SU-DHL-6 (cell line): ENCODE data around the gene TMCC3.

Experiments
- H2AFZ ChIP-seq: fragments of 200-600 bp; sonication (generic); 2 replicates; pipeline ENCODE4 v1.6.1; 2014; ENCODE audit warnings: low read depth, mild to moderate bottlenecking, moderate library complexity, mixed read lengths, antibody characterized with exemption, low read length; ENCODE audit not compliant: severe bottlenecking
- H3F3A ChIP-seq: fragments of 200-600 bp; shearing (Covaris generic); 2 replicates; pipeline ENCODE4 v1.6.0; 2016; ENCODE audit warnings: antibody characterized with exemption, mild to moderate bottlenecking; ENCODE audit not compliant: insufficient read depth
- H3K27ac ChIP-seq: fragments of 200-600 bp; sonication (generic); 2 replicates; pipeline ENCODE4 v1.5.1; 2016; ENCODE audit warnings: low read depth, mild to moderate bottlenecking, low read length, moderate library complexity, mixed read lengths
- H3K27me3 ChIP-seq: fragments of 200-600 bp; sonication (generic), shearing (Covaris generic); 2 replicates; pipeline ENCODE4 v1.6.0; 2014; ENCODE audit warnings: mild to moderate bottlenecking, low read length
- H3K36me3 ChIP-seq: fragments of 200-600 bp; sonication (generic); 2 replicates; pipeline ENCODE4 v1.6.1; 2014; ENCODE audit warnings: mild to moderate bottlenecking, low read length, mixed read lengths
- H3K4me2 ChIP-seq: fragments of 300-600, 200-600 bp; shearing (Covaris generic), sonication (generic); 2 replicates; pipeline ENCODE4 v1.6.0; 2014; ENCODE audit warnings: low read length, low read depth, mild to moderate bottlenecking; ENCODE audit not compliant: poor library complexity, severe bottlenecking
- H3K4me3 ChIP-seq: fragments of 200-600 bp; sonication (generic); 2 replicates; pipeline ENCODE4 v1.5.1; 2014; ENCODE audit warnings: antibody characterized with exemption, low read length, mild to moderate bottlenecking, mixed read lengths; ENCODE audit not compliant: insufficient read depth, poor library complexity, severe bottlenecking
- H3K79me2 ChIP-seq: fragments of 200-600 bp; sonication (generic); 2 replicates; pipeline ENCODE4 v1.6.1; 2014; ENCODE audit warnings: mild to moderate bottlenecking, low read length, moderate library complexity; ENCODE audit not compliant: insufficient read depth
- H3K9ac ChIP-seq: fragments of 200-600 bp; sonication (generic); 2 replicates; pipeline ENCODE4 v1.7.0; 2014; ENCODE audit warnings: mild to moderate bottlenecking, low read length
- H3K9me2 ChIP-seq: fragments of 200-600 bp; sonication (generic); replicated peaks from 2 replicates; pipeline ENCODE4 v1.6.1; 2014; ENCODE audit warnings: low read length; ENCODE audit not compliant: insufficient read depth
- H3K9me3 ChIP-seq: fragments of 200-600 bp; sonication (generic); 2 replicates; pipeline ENCODE4 v1.6.1; 2014; ENCODE audit warnings: low read length, mixed read lengths; ENCODE audit not compliant: insufficient read depth
- H4K20me1 ChIP-seq: fragments of 200-600 bp; sonication (generic); 2 replicates; pipeline ENCODE4 v1.6.1; 2014; ENCODE audit warnings: low read depth, mild to moderate bottlenecking, antibody characterized with exemption, low read length, moderate library complexity, mixed read lengths
- CTCF ChIP-seq: fragments of 200-600 bp; sonication (generic); IDR thresholded peaks from one replicate; pipeline ENCODE4 v1.5.1; 2017; ENCODE audit warnings: antibody characterized with exemption, mild to moderate bottlenecking, low read length, moderate library complexity; ENCODE audit not compliant: insufficient read depth, poor library complexity, severe bottlenecking
- EZH2phosphoT487 ChIP-seq: fragments of 200-600 bp; sonication (generic), shearing (Covaris generic); conservative IDR thresholded peaks from 2 replicates; pipeline ENCODE4 v1.6.1; 2018; ENCODE audit warnings: mild to moderate bottlenecking, antibody characterized with exemption, low read length, moderate library complexity, mixed read lengths

TMCC3 gene

GRCh38 chr12:94588346-94588745 lies 62.0 kb downstream of the TMCC3 start:
- Histone ChIP-seq H3K27me3 (no peaks in the 10 kb centered on the region), H4K20me1 (no peaks in the 10 kb centered on the region), H3K9me2 (no peaks in the 10 kb centered on the region), H3K9ac (no peak overlapping the region), H3K79me2 (no peaks in the 10 kb centered on the region), H2AFZ (no peak overlapping the region), H3F3A (no peaks in the 10 kb centered on the region), H3K36me3 (no peaks in the 10 kb centered on the region), H3K9me3 (no peaks in the 10 kb centered on the region), H3K27ac (no peak overlapping the region), H3K4me2 (no peak overlapping the region), H3K4me3 (no peak overlapping the region)
- no peak for TF ChIP-seq EZH2phosphoT487
- no peak for TF ChIP-seq CTCF

- H3K9ac ChIP-seq: no peak overlapping the region
- H3K36me3 ChIP-seq: no peaks in the 10 kb centered on the region
- H3K27me3 ChIP-seq: no peaks in the 10 kb centered on the region
- no peak overlapping the region for H3K4me3 ChIP-seq
- H3K9me3 ChIP-seq: no peaks in the 10 kb centered on the region
- no peaks in the 10 kb centered on the region for H3K9me2 ChIP-seq
- no peak overlapping the region for H3K4me2 ChIP-seq
- no peaks in the 10 kb centered on the region for H3K79me2 ChIP-seq
- no peaks in the 10 kb centered on the region for H4K20me1 ChIP-seq
- no peak overlapping the region for H2AFZ ChIP-seq
- TF ChIP-seq CTCF (no peak), EZH2phosphoT487 (no peak)
- no peaks in the 10 kb centered on the region for H3F3A ChIP-seq
- H3K27ac ChIP-seq: no peak overlapping the region
Observed at GRCh38 chr12:94587266-94588241, 62.8 kb downstream of the TMCC3 start.

- no peaks in the 10 kb centered on the region for H3K36me3 ChIP-seq
- no peak overlapping the region for H3K4me2 ChIP-seq
- H4K20me1 ChIP-seq: no peaks in the 10 kb centered on the region
- no peaks in the 10 kb centered on the region for H3K9me2 ChIP-seq
- no peak overlapping the region for H3K4me3 ChIP-seq
- H2AFZ ChIP-seq: no peak overlapping the region
- TF ChIP-seq EZH2phosphoT487 (no peak), CTCF (no peak)
- no peak overlapping the region for H3K27ac ChIP-seq
- H3K9me3 ChIP-seq: no peaks in the 10 kb centered on the region
- no peaks in the 10 kb centered on the region for H3F3A ChIP-seq
- no peak overlapping the region for H3K9ac ChIP-seq
- no peaks in the 10 kb centered on the region for H3K27me3 ChIP-seq
- no peaks in the 10 kb centered on the region for H3K79me2 ChIP-seq
Observed at GRCh38 chr12:94586589-94587259, 63.6 kb downstream of the TMCC3 start.
